AG04450 (cell line): ENCODE data around the gene CCL11. TPM values are rescaled to one million over a fixed set of nuclear protein-coding genes. Genes with fewer than 3 reads are reported as not detected.

Experiments used
- CTCF ChIA-PET: fragments of 300-600, 350-600 bp; formaldehyde crosslinking; extraction: SDS; loops from one replicate; lab custom pipeline; 2022; ENCODE audit warnings: antibody characterized with exemption, inconsistent platforms; lab: Charles Lee
- POLR2A ChIA-PET: fragments of 350-600 bp; formaldehyde crosslinking; extraction: SDS; loops from one replicate; lab custom pipeline; 2021; ENCODE audit warnings: antibody characterized with exemption, inconsistent platforms; lab: Yijun Ruan, JAX
- DNase-seq: peaks from one replicate; pipeline ENCODE4 v3.0.0-alpha.2; 2011; ENCODE audit warnings: low read depth, low spot score
- H3K27ac ChIP-seq: one replicate; pipeline ENCODE4 v1.5.1; 2012; ENCODE audit warnings: low read depth, low read length, control low read depth
- H3K27me3 ChIP-seq: one replicate; pipeline ENCODE4 v1.6.0; 2012; ENCODE audit warnings: low read length; ENCODE audit not compliant: control insufficient read depth, insufficient read depth
- H3K4me3 ChIP-seq: 2 replicates; pipeline ENCODE4 v1.5.1; 2011; ENCODE audit warnings: mild to moderate bottlenecking, low read depth, low read length, control low read depth
- H3K9me3 ChIP-seq: 2 replicates; pipeline ENCODE4 v1.5.1; 2012; ENCODE audit warnings: low read length; ENCODE audit not compliant: control insufficient read depth, insufficient read depth
- polyA plus RNA-seq: library from polyadenylated mRNA; depleted of rRNA; stranded (reverse); fragments of >200 nt; gene quantifications from 2 replicates; pipeline ENCODE4 v1.2.3, GENCODE V29; 2011
- TF ChIP-seq, protein P1 (sequence below): IDR thresholded peaks from 2 replicates; pipeline ENCODE4 v1.5.1; 2011; ENCODE audit warnings: low read depth, low read length, control low read depth, inconsistent platforms

CCL11 gene
- polyA plus RNA-seq, 1 experiment = 0.73 TPM

DNA sequence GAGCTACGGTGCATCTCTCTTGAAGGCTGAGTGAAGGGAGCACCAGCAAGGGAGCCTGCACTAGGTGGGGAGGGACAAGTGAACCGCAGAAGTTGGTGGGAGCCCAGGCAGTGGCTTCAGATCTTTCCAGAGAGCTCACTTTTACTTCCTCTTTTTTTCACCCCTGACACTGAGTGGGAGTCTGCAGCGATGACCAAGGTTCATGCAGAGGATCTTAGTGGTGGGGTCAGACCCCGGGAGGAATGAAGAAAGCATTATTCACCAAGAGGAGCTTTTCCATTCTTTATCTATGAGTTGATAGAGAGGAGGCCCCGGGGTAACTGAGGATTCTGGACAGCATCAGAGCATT, 33.5 kb upstream of the CCL11 start:
- DNase-seq = no peak
- ChIA-PET CTCF (interaction anchor here (2.3 kb wide), 2 partner anchors 51 to 109 kb away, joined by 17 to 40 read pairs; no protein-coding TSS in a partner anchor), POLR2A (interaction anchor here (0.6 to 1.9 kb wide), 8 partner anchors 10 to 876 kb away, joined by 3 to 12 read pairs (median 4); no protein-coding TSS in a partner anchor)
- Histone ChIP-seq H3K27me3 (no peaks in the 10 kb centered on the region), H3K4me3 (no peak overlapping the region), H3K27ac (peak overlapping the region; percentile 94), H3K9me3 (no peaks in the 10 kb centered on the region)
- TF ChIP-seq, protein P1, sequence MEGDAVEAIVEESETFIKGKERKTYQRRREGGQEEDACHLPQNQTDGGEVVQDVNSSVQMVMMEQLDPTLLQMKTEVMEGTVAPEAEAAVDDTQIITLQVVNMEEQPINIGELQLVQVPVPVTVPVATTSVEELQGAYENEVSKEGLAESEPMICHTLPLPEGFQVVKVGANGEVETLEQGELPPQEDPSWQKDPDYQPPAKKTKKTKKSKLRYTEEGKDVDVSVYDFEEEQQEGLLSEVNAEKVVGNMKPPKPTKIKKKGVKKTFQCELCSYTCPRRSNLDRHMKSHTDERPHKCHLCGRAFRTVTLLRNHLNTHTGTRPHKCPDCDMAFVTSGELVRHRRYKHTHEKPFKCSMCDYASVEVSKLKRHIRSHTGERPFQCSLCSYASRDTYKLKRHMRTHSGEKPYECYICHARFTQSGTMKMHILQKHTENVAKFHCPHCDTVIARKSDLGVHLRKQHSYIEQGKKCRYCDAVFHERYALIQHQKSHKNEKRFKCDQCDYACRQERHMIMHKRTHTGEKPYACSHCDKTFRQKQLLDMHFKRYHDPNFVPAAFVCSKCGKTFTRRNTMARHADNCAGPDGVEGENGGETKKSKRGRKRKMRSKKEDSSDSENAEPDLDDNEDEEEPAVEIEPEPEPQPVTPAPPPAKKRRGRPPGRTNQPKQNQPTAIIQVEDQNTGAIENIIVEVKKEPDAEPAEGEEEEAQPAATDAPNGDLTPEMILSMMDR = no peak

GRCh38 chr17:34252444-34253138, 33.0 kb upstream of the CCL11 start:
- Histone ChIP-seq H3K27me3 (no peaks in the 10 kb centered on the region), H3K27ac (peak overlapping the region; percentile 94), H3K9me3 (no peaks in the 10 kb centered on the region), H3K4me3 (peak overlapping the region; percentile 21; the same call in 1 of the 2 replicates)
- DNase-seq = peak; percentile 86
- TF ChIP-seq, protein P1 = no peak
- CTCF ChIA-PET = interaction anchor here (2.3 kb wide), 2 partner anchors 52 to 109 kb away, joined by 17 to 40 read pairs; no protein-coding TSS in a partner anchor
- POLR2A ChIA-PET = interaction anchor here (0.6 to 1.9 kb wide), 8 partner anchors 11 to 875 kb away, joined by 3 to 12 read pairs (median 4); no protein-coding TSS in a partner anchor

DNA sequence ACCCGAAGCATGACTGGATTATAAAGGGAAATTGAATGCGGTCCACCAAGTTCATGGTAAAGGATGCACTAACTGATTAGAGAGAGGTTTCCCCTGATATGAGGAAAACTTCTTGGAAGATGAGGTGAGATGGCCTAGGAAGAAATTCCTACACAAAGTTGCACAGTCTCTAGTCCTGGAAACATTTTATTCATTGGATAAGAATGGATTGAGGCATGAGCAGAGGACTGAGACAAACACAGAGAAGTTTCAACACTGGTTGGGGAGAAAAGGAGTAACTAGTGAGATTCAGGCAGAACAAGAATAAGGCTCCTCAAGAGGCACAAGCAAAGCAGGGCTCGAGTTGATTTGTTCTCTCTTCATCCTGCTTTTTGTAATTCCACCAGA, 32.4 kb upstream of the CCL11 start:
- no peak for DNase-seq
- no peak overlapping the region for H3K4me3 ChIP-seq
- peak overlapping the region; percentile 94 for H3K27ac ChIP-seq
- ChIA-PET CTCF (interaction anchor here (2.3 kb wide), 2 partner anchors 52 to 108 kb away, joined by 17 to 40 read pairs; no protein-coding TSS in a partner anchor), POLR2A (interaction anchor here (1.3 to 1.9 kb wide), 4 partner anchors 14 to 102 kb away, joined by 5 to 12 read pairs (median 10); no protein-coding TSS in a partner anchor)
- TF ChIP-seq, protein P1 = no peak
- no peaks in the 10 kb centered on the region for H3K27me3 ChIP-seq
- H3K9me3 ChIP-seq = no peaks in the 10 kb centered on the region

GRCh38 chr17:34254146-34254545, 31.4 kb upstream of the CCL11 start:
- H3K27ac ChIP-seq = peak overlapping the region; percentile 94
- POLR2A ChIA-PET = interaction anchor here (1.1 to 3.2 kb wide), 5 partner anchors 15 to 100 kb away, joined by 3 to 15 read pairs (median 8); no protein-coding TSS in a partner anchor
- TF ChIP-seq, protein P1 = no peak
- H3K27me3 ChIP-seq = no peaks in the 10 kb centered on the region
- CTCF ChIA-PET = interaction anchor here (3.0 to 5.1 kb wide), 2 partner anchors 53 to 107 kb away, joined by 11 to 47 read pairs; no protein-coding TSS in a partner anchor
- DNase-seq = peak; percentile 38
- no peaks in the 10 kb centered on the region for H3K9me3 ChIP-seq
- H3K4me3 ChIP-seq = no peak overlapping the region
